Peyer's patch (tissue), 4 donors: Measurements from ENCODE around the gene NDUFS2. TPM values are rescaled to one million over a fixed set of nuclear protein-coding genes. Genes with fewer than 3 reads are reported as not detected.

Source experiments
- DNase-seq, 3 donors: peaks; one replicate each; pipeline ENCODE4 v3.0.0-alpha.2; 2017 to 2019
- H3K27ac ChIP-seq, 4 donors: fragments of 200-600 bp; sonication (generic); one replicate each; pipeline ENCODE4 v1.5.1; 2016 to 2019
- H3K27me3 ChIP-seq, 2 donors: fragments of 200-600 bp; sonication (generic); one replicate each; pipeline ENCODE4 v1.5.1; 2019
- H3K36me3 ChIP-seq, 3 donors: fragments of 200-600 bp; sonication (generic); one replicate each; pipeline ENCODE4 v1.5.1; 2016 to 2019
- H3K4me1 ChIP-seq, 4 donors: fragments of 200-600 bp; sonication (generic); one replicate each; pipeline ENCODE4 v1.5.1; 2016 to 2019
- H3K4me3 ChIP-seq, 4 donors: fragments of 200-600 bp; sonication (generic); 1 replicate in 3 of 4; 2 replicates in 1 of 4; pipeline ENCODE4 v1.5.1; 2016 to 2019; ENCODE audit warnings: mild to moderate bottlenecking in 1 of 4
- H3K9me3 ChIP-seq, 4 donors: fragments of 200-600 bp; sonication (generic); one replicate each; pipeline ENCODE4 v1.5.1; 2016 to 2019; ENCODE audit warnings: mild to moderate bottlenecking in 1 of 4
- POLR2A ChIP-seq, 2 donors: fragments of 450-650 bp; IDR thresholded peaks; one replicate each; pipeline ENCODE4 v1.5.1; 2017; ENCODE audit warnings: antibody characterized with exemption in 2 of 2, mild to moderate bottlenecking in 2 of 2, moderate library complexity in 2 of 2
- total RNA-seq, 4 donors: library from RNA; depleted of rRNA; stranded (reverse); fragments of >200 nt; gene quantifications; one replicate each; pipeline ENCODE4 v1.1.0, GENCODE V29; 2016
- TF ChIP-seq, protein P1 (sequence below), 6 experiments: fragments of 450-650 bp in 4 of 6; fragments of 200-600 bp in 2 of 6; sonication (generic) in 1 of 6; IDR thresholded peaks; one replicate each; pipeline ENCODE4 v1.5.1; 2017 to 2019; ENCODE audit warnings: antibody characterized with exemption in 6 of 6, mild to moderate bottlenecking in 3 of 6, moderate library complexity in 1 of 6

The NDUFS2 gene
- total RNA-seq, 4 donors from 2014 or later = 157 to 192 (median 176) TPM

DNA sequence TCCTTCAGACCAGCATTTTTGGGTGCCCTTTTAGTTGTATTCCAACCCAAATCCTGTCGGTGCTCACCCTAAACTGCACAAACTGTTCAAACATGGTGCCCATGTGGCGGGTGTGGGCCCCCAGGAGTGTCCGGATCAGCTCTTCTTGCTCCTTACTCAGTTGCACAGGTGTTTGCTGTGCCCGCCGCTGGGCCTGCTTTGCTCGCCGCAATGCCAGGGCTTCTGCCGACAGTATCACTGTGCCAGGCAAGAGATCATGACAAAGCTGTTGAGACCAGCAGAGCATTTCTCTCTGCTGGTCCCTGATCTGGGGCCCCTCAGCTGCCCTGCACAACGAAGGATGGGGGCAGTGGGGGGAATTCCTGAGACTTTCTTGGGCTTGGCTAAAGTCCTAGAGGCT is 30.9 kb downstream of the NDUFS2 start:
- no peaks in the 10 kb centered on the region for H3K9me3 ChIP-seq
- H3K36me3 ChIP-seq = peaks cover 0 to 18% (median 0%) of the 10 kb centered on the region in 3 donors
- peaks cover 0 to 3% (median 0%) of the 10 kb centered on the region in 4 donors for H3K4me1 ChIP-seq
- no peak overlapping the region for H3K4me3 ChIP-seq
- H3K27me3 ChIP-seq = no peaks in the 10 kb centered on the region
- TF ChIP-seq, protein P1, sequence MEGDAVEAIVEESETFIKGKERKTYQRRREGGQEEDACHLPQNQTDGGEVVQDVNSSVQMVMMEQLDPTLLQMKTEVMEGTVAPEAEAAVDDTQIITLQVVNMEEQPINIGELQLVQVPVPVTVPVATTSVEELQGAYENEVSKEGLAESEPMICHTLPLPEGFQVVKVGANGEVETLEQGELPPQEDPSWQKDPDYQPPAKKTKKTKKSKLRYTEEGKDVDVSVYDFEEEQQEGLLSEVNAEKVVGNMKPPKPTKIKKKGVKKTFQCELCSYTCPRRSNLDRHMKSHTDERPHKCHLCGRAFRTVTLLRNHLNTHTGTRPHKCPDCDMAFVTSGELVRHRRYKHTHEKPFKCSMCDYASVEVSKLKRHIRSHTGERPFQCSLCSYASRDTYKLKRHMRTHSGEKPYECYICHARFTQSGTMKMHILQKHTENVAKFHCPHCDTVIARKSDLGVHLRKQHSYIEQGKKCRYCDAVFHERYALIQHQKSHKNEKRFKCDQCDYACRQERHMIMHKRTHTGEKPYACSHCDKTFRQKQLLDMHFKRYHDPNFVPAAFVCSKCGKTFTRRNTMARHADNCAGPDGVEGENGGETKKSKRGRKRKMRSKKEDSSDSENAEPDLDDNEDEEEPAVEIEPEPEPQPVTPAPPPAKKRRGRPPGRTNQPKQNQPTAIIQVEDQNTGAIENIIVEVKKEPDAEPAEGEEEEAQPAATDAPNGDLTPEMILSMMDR (IDR thresholded peaks at IDR 0.05) = no peak
- TF ChIP-seq POLR2A (IDR thresholded peaks at IDR 0.05) = no peak
- no peak for DNase-seq
- no peak overlapping the region for H3K27ac ChIP-seq

DNA sequence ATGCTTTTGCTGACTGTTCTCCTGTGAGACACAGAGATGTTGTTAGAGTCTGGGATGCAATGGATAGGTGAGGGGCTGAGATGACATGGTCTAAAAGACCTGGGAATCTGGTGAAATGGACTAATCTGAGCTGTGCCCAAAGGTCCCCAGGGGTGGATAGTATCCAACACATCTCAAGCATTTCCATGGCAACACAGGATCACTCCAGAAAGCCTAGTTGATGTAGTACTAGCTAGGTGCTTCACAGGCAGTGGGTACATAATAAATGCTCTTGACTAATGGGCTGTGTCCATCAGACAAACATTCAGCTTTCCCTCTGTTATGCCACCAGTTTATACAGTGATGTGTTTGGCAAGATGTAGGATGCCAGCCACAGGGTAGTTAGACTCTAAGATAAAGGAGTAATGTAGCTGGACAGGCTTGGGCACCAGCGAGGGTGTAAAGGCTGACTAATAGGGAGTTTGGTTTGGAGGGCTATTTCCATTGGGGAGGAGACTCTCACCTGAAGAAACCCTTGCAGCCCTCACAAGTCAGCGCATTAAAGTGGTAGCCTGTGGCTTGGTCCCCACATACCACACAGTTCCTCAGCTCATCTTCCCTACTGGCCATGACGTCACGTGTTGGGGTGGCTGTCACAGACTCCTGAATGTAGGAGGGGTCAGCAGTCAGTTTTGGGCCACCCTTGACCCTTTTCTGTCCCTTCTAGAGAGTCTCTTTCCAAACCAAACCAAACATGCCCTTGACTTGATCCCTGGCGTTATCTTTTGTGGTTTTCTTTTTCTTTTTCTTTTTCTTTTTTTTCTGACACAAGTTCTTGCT is 34.0 kb downstream of the NDUFS2 start:
- H3K27me3 ChIP-seq = no peaks in the 10 kb centered on the region
- no peak for DNase-seq
- no peaks in the 10 kb centered on the region for H3K9me3 ChIP-seq
- H3K4me3 ChIP-seq = no peak overlapping the region
- TF ChIP-seq, protein P1 (IDR thresholded peaks at IDR 0.05) = no peak
- no peak for TF ChIP-seq POLR2A (IDR thresholded peaks at IDR 0.05)
- no peaks in the 10 kb centered on the region for H3K36me3 ChIP-seq
- H3K27ac ChIP-seq = no peak overlapping the region
- H3K4me1 ChIP-seq = no peaks in the 10 kb centered on the region

DNA sequence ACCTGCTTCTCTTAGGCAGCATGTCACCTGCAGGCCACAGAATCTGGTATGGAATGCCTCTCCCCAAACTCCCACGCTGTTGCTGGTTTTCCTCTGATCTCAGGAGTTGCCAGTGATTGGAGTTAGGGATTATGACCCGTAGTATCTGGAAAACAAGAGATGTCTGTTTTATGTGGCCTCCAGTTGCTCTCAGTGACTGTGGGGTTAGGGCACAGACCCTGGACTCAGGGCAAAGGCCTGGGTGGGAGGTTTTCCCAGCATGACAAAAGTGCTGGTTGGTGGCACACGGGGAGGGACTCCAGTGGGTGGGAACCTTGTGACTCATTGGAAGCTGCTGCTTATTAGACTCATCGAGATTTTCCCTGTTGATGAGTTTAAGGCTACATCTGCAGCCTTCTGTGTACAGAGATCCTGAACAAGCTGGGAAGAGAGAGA is 35.9 kb downstream of the NDUFS2 start, which contains the start of gene NR1I3:
TSS of gene NR1I3 (minus strand) at position 165 of the 435 bp plus-strand sequence. CDS start 1,638 bp downstream, outside the sequence.
- H3K27me3 ChIP-seq = no peaks in the 10 kb centered on the region
- peak within 1 kb of the TSS in 1 of 4 donors; percentile 27 for H3K4me3 ChIP-seq
- no peaks in the 10 kb centered on the region for H3K9me3 ChIP-seq
- no peaks in the 10 kb centered on the region for H3K4me1 ChIP-seq
- no peaks in the 10 kb centered on the region for H3K36me3 ChIP-seq
- DNase-seq = peak in 2 of 3 donors; percentile 74 to 82
- TF ChIP-seq POLR2A (IDR thresholded peaks at IDR 0.05) = no peak
- TF ChIP-seq, protein P1 (IDR thresholded peaks at IDR 0.05) = no peak
- H3K27ac ChIP-seq = peak within 1 kb of the TSS in 1 of 4 donors; percentile 43

DNA sequence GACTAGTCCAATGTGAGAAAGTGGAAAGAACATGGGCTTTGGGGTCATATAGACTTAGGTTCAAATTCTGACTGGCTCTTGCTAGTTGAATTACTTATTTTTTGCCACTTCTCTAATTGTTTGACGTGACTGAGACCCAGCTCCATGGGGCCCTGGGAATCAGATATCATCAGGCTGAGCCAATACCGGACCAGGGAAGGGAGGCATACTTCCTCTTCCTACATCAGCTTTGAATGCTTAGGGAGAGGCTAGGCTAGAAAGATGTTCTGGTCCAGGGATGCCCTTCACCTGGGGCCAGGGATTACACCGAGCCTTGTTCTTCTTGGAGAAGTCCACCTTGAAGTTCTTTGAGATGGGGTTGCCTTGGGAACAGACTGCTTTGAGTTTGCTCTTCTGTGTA is 39.5 kb downstream of the NDUFS2 start:
- Histone ChIP-seq H3K4me1 (no peaks in the 10 kb centered on the region), H3K4me3 (no peak overlapping the region), H3K9me3 (no peaks in the 10 kb centered on the region), H3K27ac (no peak overlapping the region), H3K27me3 (no peaks in the 10 kb centered on the region), H3K36me3 (no peaks in the 10 kb centered on the region)
- TF ChIP-seq POLR2A (IDR thresholded peaks at IDR 0.05) = no peak
- TF ChIP-seq, protein P1 (IDR thresholded peaks at IDR 0.05) = no peak
- no peak for DNase-seq

DNA sequence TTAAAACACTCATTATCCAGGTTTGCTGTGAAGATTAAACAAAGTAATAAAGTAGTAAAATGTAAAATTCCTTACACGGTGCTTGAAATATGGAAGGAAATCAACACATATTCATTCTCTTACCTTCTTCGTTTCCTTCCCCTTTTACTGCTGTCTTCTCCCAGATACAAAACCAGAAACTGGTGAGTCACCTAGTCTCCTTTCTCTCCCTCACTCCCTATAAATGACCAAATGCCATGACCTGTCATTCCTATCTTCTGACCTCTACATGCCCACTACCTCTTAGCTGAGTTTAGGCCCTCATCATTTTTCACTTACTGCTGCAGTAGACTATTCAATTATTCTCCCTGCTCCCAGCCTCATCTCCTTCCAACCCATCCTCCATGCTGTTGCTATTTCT is 40.1 kb downstream of the NDUFS2 start:
- no peaks in the 10 kb centered on the region for H3K9me3 ChIP-seq
- no peak overlapping the region for H3K27ac ChIP-seq
- TF ChIP-seq, protein P1 (IDR thresholded peaks at IDR 0.05) = no peak
- no peak for TF ChIP-seq POLR2A (IDR thresholded peaks at IDR 0.05)
- no peak for DNase-seq
- no peaks in the 10 kb centered on the region for H3K36me3 ChIP-seq
- H3K27me3 ChIP-seq = no peaks in the 10 kb centered on the region
- no peak overlapping the region for H3K4me3 ChIP-seq
- no peaks in the 10 kb centered on the region for H3K4me1 ChIP-seq
